Transverse colon (tissue), 4 donors: ENCODE results near the gene GBF1. TPM values are rescaled to one million over a fixed set of nuclear protein-coding genes. Genes with fewer than 3 reads are reported as not detected.

Source experiments
- DNase-seq: peaks from one replicate; pipeline ENCODE4 v3.0.0-alpha.2; 2019
- H3K27ac ChIP-seq, 4 donors: fragments of 200-600 bp; sonication (generic); 2 replicates each; pipeline ENCODE4 v1.5.1; 2016 to 2018; ENCODE audit warnings: inconsistent platforms in 4 of 4
- H3K27me3 ChIP-seq: fragments of 200-600 bp; sonication (generic); 2 replicates; pipeline ENCODE4 v1.5.1; 2017; ENCODE audit warnings: inconsistent platforms
- H3K36me3 ChIP-seq, 4 donors: fragments of 200-600 bp; sonication (generic); 2 replicates each; pipeline ENCODE4 v1.5.1; 2017 to 2019; ENCODE audit warnings: inconsistent platforms in 4 of 4
- H3K4me1 ChIP-seq, 4 donors: fragments of 200-600 bp; sonication (generic); 2 replicates each; pipeline ENCODE4 v1.5.1; 2017 to 2020; ENCODE audit warnings: inconsistent platforms in 4 of 4
- H3K4me3 ChIP-seq, 4 donors: fragments of 200-600 bp; sonication (generic); 1 replicate in 1 of 4; 2 replicates in 3 of 4; pipeline versions ENCODE4 v1.5.1 to v1.6.1; 2017 to 2019; ENCODE audit warnings: inconsistent platforms in 4 of 4
- H3K9me3 ChIP-seq, 2 donors: fragments of 200-600 bp; sonication (generic); 2 replicates each; pipeline ENCODE4 v1.5.1; 2017 to 2019; ENCODE audit warnings: inconsistent platforms in 2 of 2
- CTCF ChIP-seq, 5 experiments: fragments of 200-600 bp in 3 of 5; fragments of 450-650 bp in 2 of 5; sonication (generic) in 3 of 5; IDR thresholded peaks; 1 replicate in 2 of 5; 2 replicates in 3 of 5; pipeline ENCODE4 v1.5.1; 2016 to 2017; ENCODE audit warnings: antibody characterized with exemption in 5 of 5, inconsistent platforms in 3 of 5, mild to moderate bottlenecking in 2 of 5, moderate library complexity in 1 of 5
- EP300 ChIP-seq: sonication (generic); formaldehyde crosslinking; IDR thresholded peaks from one replicate; pipeline ENCODE4 v1.6.1; 2017; ENCODE audit warnings: antibody characterized with exemption, low read depth
- POLR2A ChIP-seq: fragments of 450-650 bp; IDR thresholded peaks from one replicate; pipeline ENCODE4 v1.6.1; 2016; ENCODE audit warnings: antibody characterized with exemption, mild to moderate bottlenecking, moderate library complexity
- POLR2AphosphoS5 ChIP-seq, 3 donors: sonication (generic); formaldehyde crosslinking; IDR thresholded peaks; one replicate each; pipeline ENCODE4 v1.6.1; 2016; ENCODE audit warnings: antibody characterized with exemption in 3 of 3
- WGBS, 2 donors: methylation state at CpG; one replicate each; pipeline ENCODE4 v1.1.5; 2018; ENCODE audit warnings: low coverage in 1 of 2; 5-methylcytosine and 5-hydroxymethylcytosine counted together
- in situ Hi-C, 4 donors: fragments of 200-750 bp; cut with MboI; loops; one replicate each; pipeline versions ENCODE4 v1.15.0 to v1.15.1; 2017; ENCODE audit warnings: low sequenced_read_pairs in 3 of 4, low pct_ligation_motif_present in 1 of 4, low pct_unique_long_range_greater_than_20kb in 1 of 4
- intact Hi-C: fragments of 100-400 bp; cut with DNase I; formaldehyde crosslinking; loops from one replicate; pipeline ENCODE4 v1.15.1; 2023; ENCODE audit warnings: low total_unique reads
- total RNA-seq, 4 donors: library from RNA; depleted of rRNA; stranded (reverse); fragments of >200 nt; gene quantifications; one replicate each; pipeline ENCODE4 v1.1.0, GENCODE V29; 2016

Gene GBF1
- total RNA-seq, 4 donors from 2014 or later: 60.5 to 97.6 (median 67.5) TPM

DNA sequence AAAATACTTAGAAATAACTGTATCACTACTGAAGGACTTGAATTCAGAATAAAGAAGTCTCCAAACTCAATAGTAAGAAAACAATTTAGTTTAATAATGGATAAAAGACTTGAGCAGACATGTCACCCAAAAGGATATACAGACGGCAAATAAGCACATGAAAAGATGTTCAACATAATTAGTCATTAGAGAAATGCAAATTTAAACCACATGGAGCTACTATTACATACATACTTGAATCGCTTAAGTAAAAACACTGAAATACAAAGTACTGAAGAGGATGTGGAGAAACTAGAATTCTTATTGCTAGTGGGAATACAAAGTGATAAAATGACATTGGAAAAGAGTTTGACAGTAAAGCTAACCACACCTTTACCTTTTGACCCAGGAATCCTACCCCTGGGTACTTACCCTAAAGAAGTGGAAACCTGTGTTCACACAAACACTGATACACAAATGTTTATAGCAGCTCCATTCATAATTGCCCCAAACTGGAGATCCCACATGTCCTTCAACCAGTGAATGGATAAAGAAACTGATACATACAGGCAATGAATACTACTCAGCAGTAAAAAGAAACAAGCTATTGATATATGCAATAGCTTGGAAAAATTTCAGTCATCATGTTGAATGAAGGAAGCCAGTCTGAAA, 95.8 kb downstream of the GBF1 start:
- TF ChIP-seq POLR2A (no peak), EP300 (no peak), POLR2AphosphoS5 (IDR thresholded peaks at IDR 0.05) (no peak), CTCF (IDR thresholded peaks at IDR 0.05) (no peak)
- in situ Hi-C loops (loop anchor here in 1 of 4 donors (10.0 kb wide), 1 partner anchor 116 kb away; the partner anchor contains the start of gene ELOVL3), intact Hi-C loops (no loop called here)

GRCh38 chr10:102342458-102342857, 97.1 kb downstream of the GBF1 start:
- H3K27ac ChIP-seq: no peak overlapping the region
- H3K36me3 ChIP-seq: peaks cover 0 to 11% (median 2%) of the 10 kb centered on the region in 4 donors
- in situ Hi-C loops (loop anchor here in 1 of 4 donors (10.0 kb wide), 1 partner anchor 118 kb away; the partner anchor contains the start of gene ELOVL3), intact Hi-C loops (no loop called here)
- no peaks in the 10 kb centered on the region for H3K4me1 ChIP-seq
- 17 to 78% methylated on average over 1 to 2 of the region's 2 CpGs for whole genome bisulfite sequencing, 2 donors
- TF ChIP-seq CTCF (IDR thresholded peaks at IDR 0.05) (no peak), POLR2A (no peak), POLR2AphosphoS5 (IDR thresholded peaks at IDR 0.05) (no peak), EP300 (no peak)
- no peaks in the 10 kb centered on the region for H3K9me3 ChIP-seq
- no peaks in the 10 kb centered on the region for H3K27me3 ChIP-seq
- no peak overlapping the region for H3K4me3 ChIP-seq
- DNase-seq: no peak

More for the DNA sequence above, 95.8 kb downstream of the GBF1 start:
- no peak overlapping the region for H3K4me3 ChIP-seq
- H3K27me3 ChIP-seq: no peaks in the 10 kb centered on the region
- H3K36me3 ChIP-seq: peaks cover 0 to 11% (median 2%) of the 10 kb centered on the region in 4 donors
- H3K4me1 ChIP-seq: no peaks in the 10 kb centered on the region
- 79 to 83% methylated on average over 2 of the region's 2 CpGs for WGBS, 2 donors
- H3K27ac ChIP-seq: no peak overlapping the region
- H3K9me3 ChIP-seq: no peaks in the 10 kb centered on the region
- no peak for DNase-seq

GRCh38 chr10:102342958-102343357, 97.6 kb downstream of the GBF1 start:
- in situ Hi-C loops (loop anchor here in 1 of 4 donors (10.0 kb wide), 1 partner anchor 118 kb away; the partner anchor contains the start of gene ELOVL3), intact Hi-C loops (no loop called here)
- TF ChIP-seq POLR2AphosphoS5 (IDR thresholded peaks at IDR 0.05): no peak
- no peak for TF ChIP-seq EP300
- TF ChIP-seq POLR2A: no peak
- TF ChIP-seq CTCF (IDR thresholded peaks at IDR 0.05): no peak
- Histone ChIP-seq H3K27ac (no peak overlapping the region), H3K36me3 (peaks cover 0 to 11% (median 2%) of the 10 kb centered on the region in 4 donors), H3K9me3 (no peaks in the 10 kb centered on the region), H3K27me3 (no peaks in the 10 kb centered on the region), H3K4me1 (no peaks in the 10 kb centered on the region), H3K4me3 (no peak overlapping the region)
- no peak for DNase-seq
- 89 to 100% methylated on average over 1 to 3 of the region's 3 CpGs for WGBS, 2 donors

DNA sequence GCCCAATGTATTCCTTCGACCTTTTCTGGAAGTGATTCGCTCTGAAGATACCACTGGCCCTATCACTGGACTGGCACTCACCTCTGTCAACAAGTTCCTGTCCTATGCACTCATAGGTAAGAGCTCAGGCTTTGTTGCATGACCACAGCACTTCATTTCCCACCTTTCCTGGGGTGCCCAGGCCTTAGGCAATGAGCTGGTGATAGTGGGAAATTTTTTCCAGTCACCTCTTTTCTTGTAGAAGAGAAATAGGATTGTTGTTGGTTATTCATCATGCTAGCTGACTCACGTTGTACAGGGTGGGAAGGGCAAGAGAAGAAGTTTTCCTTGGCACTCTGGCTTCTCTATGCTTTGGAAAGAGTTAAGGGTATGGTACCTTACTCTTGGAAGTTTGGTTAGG, 98.7 kb downstream of the GBF1 start:
- H3K27me3 ChIP-seq: no peaks in the 10 kb centered on the region
- WGBS, 2 donors: 81 to 87% methylated on average over 3 of the region's 3 CpGs
- no peak for DNase-seq
- intact Hi-C loops (no loop called here), in situ Hi-C loops (loop anchor here in 1 of 4 donors (10.0 kb wide), 1 partner anchor 119 kb away; the partner anchor contains the start of gene ELOVL3)
- H3K36me3 ChIP-seq: peaks cover 0 to 11% (median 2%) of the 10 kb centered on the region in 4 donors
- no peak overlapping the region for H3K27ac ChIP-seq
- H3K9me3 ChIP-seq: no peaks in the 10 kb centered on the region
- no peaks in the 10 kb centered on the region for H3K4me1 ChIP-seq
- H3K4me3 ChIP-seq: no peak overlapping the region
- no peak for TF ChIP-seq POLR2AphosphoS5 (IDR thresholded peaks at IDR 0.05)
- TF ChIP-seq CTCF (IDR thresholded peaks at IDR 0.05): no peak
- TF ChIP-seq EP300: no peak
- TF ChIP-seq POLR2A: no peak
